HG02763 (cell line): ENCODE data around the gene IPMK.
"Not testable (repeated sequence)": the region's sequence is repeated elsewhere in the genome, so short reads cannot be mapped to it uniquely, and the experiment has no call there.

ENCODE experiments used
- ATAC-seq: cut with Tn5 transposase; IDR thresholded peaks from one replicate; pipeline ENCODE4 v1.9.1; 2021; ENCODE audit warnings: mild to moderate bottlenecking, moderate library complexity; ENCODE audit not compliant: unreplicated experiment

IPMK gene

DNA sequence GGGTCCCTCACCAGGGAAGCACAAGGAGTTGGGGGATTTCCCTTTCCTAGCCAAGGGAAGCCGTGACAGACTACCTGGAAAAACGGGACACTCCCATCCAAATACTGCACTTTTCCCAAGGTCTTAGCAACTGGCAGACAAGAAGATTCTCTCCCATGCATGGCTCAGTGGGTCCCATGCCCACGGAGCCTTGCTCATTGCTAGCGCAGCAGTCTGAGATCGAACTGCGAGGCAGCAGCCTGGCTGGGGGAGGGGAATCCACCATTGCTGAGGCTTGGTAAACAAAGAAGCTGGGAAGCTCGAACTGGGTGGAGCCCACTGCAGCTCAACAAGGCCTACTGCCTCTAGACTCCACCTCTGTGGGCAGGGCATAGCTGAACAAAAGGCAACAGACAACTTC, 37.8 kb downstream of the IPMK start:
- ATAC-seq, result not testable (repeated sequence)

DNA sequence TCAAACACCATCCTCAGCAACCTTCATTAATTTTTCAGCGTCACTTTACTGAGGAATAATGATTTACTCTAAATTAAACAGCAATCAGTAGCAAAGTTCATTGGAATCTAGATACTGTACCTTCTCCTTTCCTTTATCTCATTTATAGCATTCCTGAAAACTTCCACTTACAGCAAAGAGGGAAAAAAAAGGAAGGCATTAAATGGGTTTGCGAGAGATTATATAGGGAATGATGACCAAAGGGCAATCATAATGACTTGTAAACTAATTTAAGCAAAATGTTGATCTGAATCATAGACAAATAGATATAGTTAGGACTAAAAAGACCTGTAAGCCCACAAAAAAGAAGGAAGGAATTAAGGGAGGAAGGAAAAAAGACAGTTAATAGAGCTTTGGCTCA, 42.0 kb downstream of the IPMK start:
- ATAC-seq, result no peak

DNA sequence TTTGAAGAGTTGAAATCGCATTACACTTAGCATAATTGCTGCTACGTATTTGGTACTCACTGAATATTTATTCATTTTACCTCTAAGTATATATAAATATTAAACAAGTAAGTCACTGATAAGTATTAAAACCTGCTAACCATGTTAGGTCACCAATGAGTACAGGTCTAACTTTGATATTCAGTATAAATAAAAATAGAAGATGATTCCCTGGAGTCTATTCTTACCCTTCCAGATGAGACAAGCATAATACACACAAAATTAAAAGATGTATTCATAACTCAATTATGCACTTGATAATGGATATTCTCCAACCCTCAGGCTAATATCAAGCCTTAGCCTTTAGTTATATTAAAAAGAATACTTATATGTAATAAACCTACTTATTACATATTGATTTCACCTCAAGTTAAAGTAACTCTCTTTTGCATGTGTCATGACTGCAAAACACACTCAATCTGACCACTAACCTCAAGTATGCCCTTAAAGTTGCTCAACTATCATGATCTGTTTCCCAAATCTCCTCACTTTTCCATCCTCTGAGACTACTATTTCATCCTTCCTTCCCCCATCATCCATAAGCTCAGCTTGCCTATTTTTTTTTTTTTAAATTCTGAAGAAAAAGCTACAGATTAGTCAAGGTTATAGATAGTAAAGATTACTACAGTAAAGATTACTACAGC, 46.8 kb downstream of the IPMK start:
- ATAC-seq, result no peak

DNA sequence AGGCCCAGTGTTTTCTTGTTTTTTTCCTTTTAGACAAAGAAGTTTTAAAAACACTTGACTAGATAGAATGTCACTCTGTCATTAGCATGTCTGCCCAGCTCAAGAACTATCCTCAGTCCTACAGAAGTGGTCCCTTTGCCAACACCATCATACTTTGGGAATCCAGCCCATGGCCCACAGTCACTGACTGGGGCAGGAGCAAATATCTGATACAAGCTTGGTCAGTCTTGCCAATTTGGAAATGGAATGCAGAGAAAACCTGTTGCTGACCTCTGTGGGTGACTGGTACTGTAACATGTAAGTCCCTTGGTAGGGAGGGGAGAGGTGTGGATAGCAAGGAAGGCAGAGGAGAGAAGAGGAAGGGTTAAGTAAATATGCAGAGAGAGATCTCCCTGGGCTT, 47.8 kb downstream of the IPMK start:
- ATAC-seq, result no peak

DNA sequence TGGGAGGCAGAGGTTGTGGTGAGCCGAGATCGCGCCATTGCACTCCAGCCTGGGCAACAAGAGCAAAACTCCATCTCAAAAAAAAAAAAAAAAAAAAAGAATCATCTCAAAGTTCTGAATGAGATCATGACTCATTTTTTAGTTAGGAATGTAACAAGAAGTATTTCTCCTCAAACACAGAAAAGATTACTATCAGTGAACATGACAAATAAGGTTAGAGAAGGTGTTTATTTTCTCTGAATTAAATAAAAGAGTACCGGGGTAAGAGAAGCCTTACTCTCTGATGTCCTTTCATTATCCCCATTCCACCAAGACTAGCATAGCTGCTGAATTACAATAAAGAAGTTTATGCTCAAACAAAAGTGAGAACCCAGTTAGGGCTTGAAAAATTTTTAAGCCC, 50.1 kb downstream of the IPMK start:
- ATAC-seq, result no peak

- ATAC-seq, result no peak
These were observed 55.1 kb downstream of the IPMK start for GRCh38 chr10:58212622-58213021.

- ATAC-seq, result no peak
These were observed 57.5 kb downstream of the IPMK start for GRCh38 chr10:58210160-58210559.

- no peak for ATAC-seq
These were observed 58.0 kb downstream of the IPMK start for GRCh38 chr10:58209669-58210068.

- no peak for ATAC-seq
These were observed 61.4 kb downstream of the IPMK start for GRCh38 chr10:58206251-58206650.

DNA sequence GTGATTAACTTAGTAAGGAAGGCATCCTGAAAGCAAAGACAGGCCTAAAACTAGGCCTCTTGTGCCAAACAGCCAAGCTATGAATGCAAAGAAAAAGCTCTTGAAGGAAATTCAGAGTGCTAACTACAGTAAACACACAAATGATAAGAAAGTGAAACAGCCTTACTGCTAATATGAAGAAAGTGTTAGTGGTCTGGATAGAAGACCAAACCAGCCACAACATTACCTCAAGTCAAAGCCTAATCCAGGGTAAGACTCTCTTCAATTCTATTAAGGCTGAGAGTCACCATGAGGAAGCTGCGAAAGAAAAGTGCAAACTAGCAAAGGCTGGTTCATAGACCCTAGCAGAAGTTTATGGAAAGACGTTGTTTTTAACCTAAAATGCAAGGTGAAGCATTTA, 66.0 kb downstream of the IPMK start:
- peak; percentile 51 for ATAC-seq

DNA sequence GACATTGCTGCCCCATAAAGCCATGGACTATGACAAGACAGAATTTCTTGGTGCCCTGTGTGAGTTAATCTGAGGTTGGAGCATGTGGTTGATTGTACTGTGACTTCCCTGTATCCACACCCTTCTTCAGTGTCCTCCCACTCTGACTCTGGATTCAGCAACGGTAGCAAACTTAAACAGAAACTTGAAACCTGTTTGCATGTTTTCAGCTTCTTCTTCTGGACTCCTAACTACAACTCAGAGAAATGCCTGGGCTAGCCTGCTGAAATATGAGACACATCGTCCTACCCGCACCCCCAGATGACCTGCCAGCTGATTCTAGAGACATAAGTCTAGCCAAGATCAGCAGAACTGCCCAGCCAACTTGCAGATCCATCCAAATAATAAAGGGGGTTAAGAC, 78.4 kb downstream of the IPMK start:
- ATAC-seq, result no peak

DNA sequence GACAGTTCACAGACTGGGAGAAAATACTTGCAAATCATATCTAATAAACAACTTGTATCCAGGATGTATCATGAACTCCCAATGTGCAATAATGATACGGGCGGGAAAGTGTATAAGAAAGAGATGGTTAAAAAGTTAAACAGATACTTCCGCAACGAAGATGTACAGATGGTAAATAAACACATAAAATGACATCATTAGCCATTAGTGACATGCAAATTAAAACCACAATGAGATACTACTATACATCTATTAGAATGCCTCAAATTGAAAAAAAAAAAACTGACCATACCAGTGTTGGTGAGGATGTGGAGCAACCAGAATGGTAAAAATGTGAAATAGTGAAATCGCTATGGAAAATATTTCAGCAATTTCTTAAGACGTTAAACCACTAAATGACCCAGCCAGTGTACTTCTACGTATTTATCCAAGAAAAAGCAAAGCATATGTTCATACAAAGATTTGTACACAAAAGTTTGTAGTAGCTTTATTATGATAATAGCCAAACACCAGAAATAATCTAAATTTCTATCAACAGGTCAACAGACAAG, 83.5 kb downstream of the IPMK start:
- ATAC-seq, result no peak

- ATAC-seq, result no peak
These were observed 87.0 kb downstream of the IPMK start for GRCh38 chr10:58180666-58181065.

GRCh38 chr10:58179238-58179637, 88.5 kb downstream of the IPMK start:
- no peak for ATAC-seq

GRCh38 chr10:58178811-58179210, 88.9 kb downstream of the IPMK start:
- no peak for ATAC-seq

DNA sequence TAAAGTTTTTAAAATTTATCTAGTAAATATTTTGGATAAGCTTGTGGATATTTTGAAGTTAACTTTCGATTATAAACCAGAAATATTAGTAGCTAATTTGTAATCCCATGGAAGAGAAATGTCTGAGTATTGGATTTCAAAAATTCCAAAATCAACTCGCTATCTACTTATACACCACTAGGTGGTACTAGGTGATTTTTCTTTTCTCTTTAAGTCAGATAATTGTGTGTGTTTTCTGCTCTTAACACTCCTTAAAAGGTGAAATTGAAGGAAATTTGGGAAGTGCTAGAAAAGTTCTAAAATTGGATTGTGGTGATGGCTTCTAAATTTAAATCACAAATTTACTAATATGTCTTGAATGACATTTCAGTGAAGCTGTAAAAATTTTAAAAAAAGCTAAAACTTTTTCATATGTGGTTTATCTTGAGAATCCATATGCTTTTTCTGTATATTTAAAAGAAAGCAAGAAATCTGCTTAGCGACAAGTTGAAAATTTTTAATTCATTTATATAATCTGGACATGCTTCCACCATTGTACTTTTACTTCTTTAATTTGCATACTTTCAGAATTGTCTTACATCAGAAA, 90.2 kb downstream of the IPMK start:
- ATAC-seq, result no peak

DNA sequence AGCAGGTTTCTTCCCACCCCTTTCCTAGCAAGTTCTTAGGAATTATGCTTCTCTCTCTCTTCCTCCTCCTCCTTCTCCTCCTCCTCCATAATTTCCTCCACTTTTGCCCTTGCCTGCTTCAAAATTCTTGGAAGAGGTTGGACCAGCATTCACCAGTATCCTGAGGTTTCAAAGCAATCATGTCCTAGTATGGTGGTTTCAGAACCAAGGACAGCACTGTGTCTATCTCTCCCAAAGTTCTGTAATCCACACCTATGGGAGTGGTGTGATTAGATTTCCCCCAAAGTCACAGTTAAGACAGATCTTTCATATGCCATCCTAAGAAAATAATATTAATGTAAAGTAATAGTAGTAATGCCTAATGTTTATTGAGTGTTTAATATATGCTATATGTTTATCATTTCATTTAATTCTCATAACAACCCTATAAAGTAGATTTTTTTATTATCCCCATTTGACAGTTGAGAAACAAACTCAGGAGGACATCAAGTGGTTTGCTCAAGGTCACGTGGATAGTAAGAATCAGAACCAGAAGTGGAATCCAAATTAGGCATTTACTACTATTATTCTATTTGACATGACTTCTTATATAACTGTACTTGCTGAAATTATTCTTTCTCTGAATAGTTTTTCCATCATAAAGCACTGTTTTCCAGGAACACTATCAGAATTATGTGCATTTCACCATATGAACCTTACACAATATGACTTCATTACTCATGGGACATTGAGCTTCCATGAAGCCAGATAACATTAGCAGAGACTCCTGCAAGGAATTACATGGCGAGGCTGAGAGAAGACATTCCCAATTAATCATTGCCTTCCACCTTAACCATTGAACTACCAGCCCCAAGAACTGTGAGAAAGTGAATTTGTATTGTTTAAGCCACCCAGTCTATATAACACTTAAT, 91.4 kb downstream of the IPMK start:
- ATAC-seq, result no peak

GRCh38 chr10:58174831-58175230, 92.9 kb downstream of the IPMK start:
- ATAC-seq, result no peak

DNA sequence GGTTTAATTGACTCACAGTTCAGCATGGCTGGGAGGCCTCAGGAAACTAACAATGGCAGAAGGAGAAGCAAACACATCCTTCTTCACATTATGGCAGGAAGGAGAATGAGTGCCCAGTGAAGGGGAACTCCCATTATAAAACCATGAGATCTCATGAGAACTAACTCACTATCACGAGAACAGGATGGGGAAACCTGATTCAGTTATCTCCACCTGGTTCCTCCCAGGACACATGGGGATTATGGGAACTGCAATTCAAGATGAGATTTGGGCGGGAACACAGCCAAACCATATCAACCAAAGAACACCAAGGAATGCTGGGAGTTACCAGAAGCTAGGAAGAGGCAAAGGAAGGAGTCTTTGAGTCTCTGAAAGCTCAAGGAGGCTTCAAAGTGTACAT, 94.3 kb downstream of the IPMK start:
- no peak for ATAC-seq

DNA sequence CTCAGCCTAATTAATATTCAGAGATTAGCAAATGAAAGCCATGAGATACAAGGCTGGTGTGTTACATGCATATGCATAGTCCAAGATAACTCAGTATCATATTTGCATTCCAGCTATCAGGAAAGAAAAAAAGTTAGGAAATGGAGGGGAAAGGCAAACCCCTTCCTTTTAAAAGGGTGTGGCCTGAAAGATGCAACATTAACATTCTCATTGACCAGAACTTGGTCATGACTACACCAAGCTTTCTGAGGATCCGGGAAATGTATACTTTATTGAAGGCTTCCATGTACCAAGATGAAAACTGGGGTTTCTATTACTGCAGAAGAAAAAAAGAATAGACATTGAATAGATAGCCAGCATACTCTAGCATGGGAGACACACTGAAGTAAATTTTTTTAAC, 96.5 kb downstream of the IPMK start:
- ATAC-seq, result no peak

DNA sequence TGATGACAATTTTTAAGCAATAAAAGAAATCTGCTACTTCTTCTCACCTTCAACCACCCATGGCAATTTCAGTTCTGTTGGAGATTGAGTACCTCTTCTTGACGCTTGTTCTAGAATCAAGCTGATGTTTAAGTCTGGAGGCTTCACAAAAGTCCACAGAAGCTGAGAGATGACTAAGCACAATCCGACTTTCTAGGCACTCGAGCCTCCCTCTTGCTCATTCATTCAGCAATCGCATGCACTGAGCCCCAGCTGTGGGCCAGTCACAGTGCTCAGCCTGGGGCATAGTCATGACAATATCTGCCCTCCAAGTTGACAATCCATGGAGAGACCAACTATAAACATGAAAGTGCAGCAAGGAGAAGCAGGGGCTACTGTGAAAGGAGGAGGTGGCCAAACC, 103.2 kb downstream of the IPMK start:
- no peak for ATAC-seq

- no peak for ATAC-seq
These were observed 108.9 kb downstream of the IPMK start for GRCh38 chr10:58158806-58159205.
